ENCODE results near the gene BRIP1. TPM values are rescaled to one million over a fixed set of nuclear protein-coding genes. Genes with fewer than 3 reads are reported as not detected.

BRIP1 gene
- total RNA-seq (2.6 and 4.0 TPM in 2 replicates), polyA plus RNA-seq (6.6 and 8.1 TPM in 2 replicates), polyA minus RNA-seq (ENCODE audit: low replicate concordance) (1.3 and 1.6 TPM in 2 replicates)
- 3.7 and 4.7 TPM in 2 replicates for polyA plus RNA-seq (2012)

DNA sequence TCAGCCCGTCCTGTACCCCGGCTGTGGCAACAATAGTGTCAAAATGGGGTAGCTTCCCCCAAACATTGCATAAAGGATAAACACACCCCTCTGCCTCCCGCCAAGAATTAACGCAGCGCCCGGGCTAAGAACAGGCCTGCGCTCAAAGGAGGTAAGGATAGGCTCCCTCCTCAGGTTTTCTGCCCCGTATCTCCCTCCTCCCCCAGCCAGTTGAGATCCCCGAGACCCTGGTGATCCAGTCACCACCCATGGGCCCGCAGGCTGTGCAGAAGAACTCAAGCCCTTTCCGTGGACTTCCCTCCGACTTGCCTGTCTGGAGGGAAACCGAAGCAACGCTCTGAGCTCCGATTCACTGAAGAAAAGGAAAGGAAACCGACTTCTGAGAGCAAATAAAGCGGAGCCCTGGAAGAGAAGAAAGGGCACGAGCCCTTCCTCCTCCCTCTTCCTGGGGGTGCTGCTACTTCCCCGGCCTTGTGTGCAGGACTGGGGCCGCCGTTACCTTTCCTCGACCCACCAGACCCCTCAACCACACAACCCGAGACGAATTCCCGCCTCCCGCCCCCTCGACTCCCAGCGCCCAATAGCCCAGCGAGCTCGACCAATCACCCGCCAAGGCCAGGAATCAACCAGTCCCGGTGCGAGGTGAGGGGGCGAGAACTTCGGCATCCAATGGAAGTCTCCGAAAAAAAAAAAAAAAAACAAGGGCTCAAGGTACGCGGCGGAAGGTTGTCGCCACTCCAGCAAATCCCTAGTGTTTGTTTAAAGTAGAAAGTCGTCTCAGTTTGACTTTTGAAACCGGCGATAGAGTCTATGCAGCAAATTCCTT lies at the start of gene BRIP1:
Gene BRIP1 (minus strand): TSS at position 554 of the 826 bp plus-strand sequence. CDS start 1,989 bp downstream, outside the sequence.
- Histone ChIP-seq H2AFZ (ENCODE audit: low read length) (peak within 1 kb of the TSS; percentile 98), H3K4me3 (replicated peaks in 1 of 4; ENCODE audit: control extremely low read depth in 1 of 4, insufficient read depth in 1 of 4, low read depth in 3 of 4, low read length in 4 of 4) (peak within 1 kb of the TSS; percentile 79 to 99 (median 97)), H3K79me2 (ENCODE audit: control insufficient read depth, insufficient read depth, low read length) (peaks cover 19% of the 10 kb centered on the region), H3K4me1 (ENCODE audit: control insufficient read depth, extremely low read depth, insufficient read depth, low read length) (peaks cover 9% of the 10 kb centered on the region), H3K36me3 (ENCODE audit: control insufficient read depth, insufficient read depth, low read length) (no peaks in the 10 kb centered on the region), H3K9me3 (ENCODE audit: control insufficient read depth, insufficient read depth, low read depth, low read length) (no peaks in the 10 kb centered on the region), H3K4me2 (ENCODE audit: extremely low read depth, insufficient read depth, low read length) (peak within 1 kb of the TSS; percentile 77), H3K9ac (ENCODE audit: insufficient read depth, low read length) (peak within 1 kb of the TSS; percentile 80), H3K27ac (ENCODE audit: insufficient read depth, low read length) (peak within 1 kb of the TSS; percentile 91), H4K20me1 (ENCODE audit: control insufficient read depth, extremely low read depth, insufficient read depth, low read length) (no peaks in the 10 kb centered on the region), H3K27me3 (ENCODE audit: control insufficient read depth, insufficient read depth, low read length) (no peaks in the 10 kb centered on the region)
- peak; percentile 93 to 95 for DNase-seq (ENCODE audit: low read depth in 2 of 2)
- TF ChIP-seq EZH2 (IDR thresholded peaks at IDR 0.05; ENCODE audit: low read length, missing control alignments) (no peak), CTCF (conservative IDR thresholded peaks at IDR 0.05 in 1 of 2, IDR thresholded peaks at IDR 0.05 in 1 of 2; ENCODE audit: low read depth in 1 of 2, low read length in 2 of 2) (no peak)

DNA sequence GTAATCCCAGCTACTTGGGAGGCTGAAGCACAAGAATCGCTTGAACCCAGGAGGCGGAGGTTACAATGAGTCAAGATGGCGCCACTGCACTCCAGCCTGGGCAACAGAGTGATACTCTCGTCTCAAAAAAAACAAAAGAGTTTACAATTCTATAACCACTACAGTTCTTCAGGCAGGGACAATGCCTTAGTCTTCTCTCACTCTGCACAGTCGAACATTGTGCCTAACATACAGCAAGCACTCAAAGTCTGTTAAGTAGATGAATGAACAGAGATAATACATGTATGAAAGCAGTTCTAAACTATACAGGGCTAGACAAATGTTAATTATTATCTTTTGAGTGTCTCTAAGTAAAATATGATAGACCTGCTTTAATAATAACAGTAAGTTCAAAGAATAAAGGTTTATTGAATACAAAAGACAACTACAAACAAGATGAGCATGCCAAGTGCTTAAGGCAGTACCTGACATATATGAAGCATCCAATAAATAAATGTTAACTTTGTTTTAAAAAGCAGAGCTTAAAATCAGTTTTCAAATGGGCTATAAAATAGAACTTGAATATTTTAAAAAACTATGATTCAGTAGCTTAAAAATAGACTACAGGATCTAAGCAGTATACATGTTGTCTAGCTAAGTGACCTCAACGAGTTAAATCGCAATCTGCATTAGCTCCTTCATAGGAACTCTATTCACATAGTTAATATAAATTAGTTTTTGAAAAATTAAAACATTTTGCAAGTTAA lies 45.1 kb upstream of the BRIP1 start:
- Histone ChIP-seq H3K4me2 (ENCODE audit: extremely low read depth, insufficient read depth, low read length) (no peak overlapping the region), H3K4me1 (ENCODE audit: control insufficient read depth, extremely low read depth, insufficient read depth, low read length) (no peaks in the 10 kb centered on the region), H3K79me2 (ENCODE audit: control insufficient read depth, insufficient read depth, low read length) (no peaks in the 10 kb centered on the region), H3K9ac (ENCODE audit: insufficient read depth, low read length) (no peak overlapping the region), H4K20me1 (ENCODE audit: control insufficient read depth, extremely low read depth, insufficient read depth, low read length) (no peaks in the 10 kb centered on the region), H3K9me3 (ENCODE audit: control insufficient read depth, insufficient read depth, low read depth, low read length) (no peaks in the 10 kb centered on the region), H3K27ac (ENCODE audit: insufficient read depth, low read length) (no peak overlapping the region), H3K36me3 (ENCODE audit: control insufficient read depth, insufficient read depth, low read length) (peaks cover 6% of the 10 kb centered on the region), H3K4me3 (replicated peaks in 1 of 4; ENCODE audit: control extremely low read depth in 1 of 4, insufficient read depth in 1 of 4, low read depth in 3 of 4, low read length in 4 of 4) (no peak overlapping the region), H2AFZ (ENCODE audit: low read length) (no peak overlapping the region), H3K27me3 (ENCODE audit: control insufficient read depth, insufficient read depth, low read length) (no peaks in the 10 kb centered on the region)
- TF ChIP-seq EZH2 (IDR thresholded peaks at IDR 0.05; ENCODE audit: low read length, missing control alignments) (no peak), CTCF (conservative IDR thresholded peaks at IDR 0.05 in 1 of 2, IDR thresholded peaks at IDR 0.05 in 1 of 2; ENCODE audit: low read depth in 1 of 2, low read length in 2 of 2) (no peak)
- DNase-seq (ENCODE audit: low read depth in 2 of 2), result no peak

- no peak for DNase-seq (ENCODE audit: low read depth in 2 of 2)
- no peaks in the 10 kb centered on the region for H3K27me3 ChIP-seq (ENCODE audit: control insufficient read depth, insufficient read depth, low read length)
- no peak overlapping the region for H3K27ac ChIP-seq (ENCODE audit: insufficient read depth, low read length)
Observed at GRCh38 chr17:61907361-61907760, 44.0 kb upstream of the BRIP1 start.

More at GRCh38 chr17:61907361-61907760, 44.0 kb upstream of the BRIP1 start:
- Histone ChIP-seq H3K4me2 (ENCODE audit: extremely low read depth, insufficient read depth, low read length) (no peak overlapping the region), H4K20me1 (ENCODE audit: control insufficient read depth, extremely low read depth, insufficient read depth, low read length) (no peaks in the 10 kb centered on the region), H3K4me1 (ENCODE audit: control insufficient read depth, extremely low read depth, insufficient read depth, low read length) (no peaks in the 10 kb centered on the region), H3K36me3 (ENCODE audit: control insufficient read depth, insufficient read depth, low read length) (peaks cover 6% of the 10 kb centered on the region), H3K4me3 (replicated peaks in 1 of 4; ENCODE audit: control extremely low read depth in 1 of 4, insufficient read depth in 1 of 4, low read depth in 3 of 4, low read length in 4 of 4) (no peak overlapping the region), H3K9me3 (ENCODE audit: control insufficient read depth, insufficient read depth, low read depth, low read length) (no peaks in the 10 kb centered on the region), H2AFZ (ENCODE audit: low read length) (no peak overlapping the region), H3K79me2 (ENCODE audit: control insufficient read depth, insufficient read depth, low read length) (no peaks in the 10 kb centered on the region), H3K9ac (ENCODE audit: insufficient read depth, low read length) (no peak overlapping the region)
- no peak for TF ChIP-seq EZH2 (IDR thresholded peaks at IDR 0.05; ENCODE audit: low read length, missing control alignments)
- TF ChIP-seq CTCF (conservative IDR thresholded peaks at IDR 0.05 in 1 of 2, IDR thresholded peaks at IDR 0.05 in 1 of 2; ENCODE audit: low read depth in 1 of 2, low read length in 2 of 2), result no peak
